AG04449 (cell line): Measurements from ENCODE around the gene RHBG.

Experiments
- CTCF ChIA-PET: fragments of 350-600 bp; formaldehyde crosslinking; extraction: SDS; loops from one replicate; lab custom pipeline; 2021; ENCODE audit warnings: antibody characterized with exemption; lab: Yijun Ruan, JAX
- POLR2A ChIA-PET: fragments of 400-600, 350-600 bp; formaldehyde crosslinking; extraction: SDS; loops from one replicate; lab custom pipeline; 2020; ENCODE audit warnings: antibody characterized with exemption, inconsistent platforms; lab: Yijun Ruan, JAX
- DNase-seq: peaks from one replicate; pipeline ENCODE4 v3.0.0-alpha.2; 2010; ENCODE audit warnings: low read depth, low spot score
- H3K4me3 ChIP-seq: 2 replicates; pipeline ENCODE4 v1.5.1; 2011; ENCODE audit warnings: low read depth, mild to moderate bottlenecking, control low read depth, low read length
- TF ChIP-seq, protein P1 (sequence below): IDR thresholded peaks from one replicate; pipeline ENCODE4 v1.5.1; 2011; ENCODE audit warnings: mild to moderate bottlenecking, moderate library complexity, low read length, control low read depth, inconsistent platforms; ENCODE audit not compliant: insufficient read depth; ENCODE audit errors: missing control alignments

RHBG gene

GRCh38 chr1:156383023-156383422, 14.0 kb downstream of the RHBG start:
- DNase-seq, result no peak

GRCh38 chr1:156384007-156384406, 15.0 kb downstream of the RHBG start:
- TF ChIP-seq, protein P1, sequence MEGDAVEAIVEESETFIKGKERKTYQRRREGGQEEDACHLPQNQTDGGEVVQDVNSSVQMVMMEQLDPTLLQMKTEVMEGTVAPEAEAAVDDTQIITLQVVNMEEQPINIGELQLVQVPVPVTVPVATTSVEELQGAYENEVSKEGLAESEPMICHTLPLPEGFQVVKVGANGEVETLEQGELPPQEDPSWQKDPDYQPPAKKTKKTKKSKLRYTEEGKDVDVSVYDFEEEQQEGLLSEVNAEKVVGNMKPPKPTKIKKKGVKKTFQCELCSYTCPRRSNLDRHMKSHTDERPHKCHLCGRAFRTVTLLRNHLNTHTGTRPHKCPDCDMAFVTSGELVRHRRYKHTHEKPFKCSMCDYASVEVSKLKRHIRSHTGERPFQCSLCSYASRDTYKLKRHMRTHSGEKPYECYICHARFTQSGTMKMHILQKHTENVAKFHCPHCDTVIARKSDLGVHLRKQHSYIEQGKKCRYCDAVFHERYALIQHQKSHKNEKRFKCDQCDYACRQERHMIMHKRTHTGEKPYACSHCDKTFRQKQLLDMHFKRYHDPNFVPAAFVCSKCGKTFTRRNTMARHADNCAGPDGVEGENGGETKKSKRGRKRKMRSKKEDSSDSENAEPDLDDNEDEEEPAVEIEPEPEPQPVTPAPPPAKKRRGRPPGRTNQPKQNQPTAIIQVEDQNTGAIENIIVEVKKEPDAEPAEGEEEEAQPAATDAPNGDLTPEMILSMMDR, result no peak
- CTCF ChIA-PET, result interaction anchor here (0.7 to 20.2 kb wide), 23 partner anchors 9 to 297 kb away, joined by 3 to 712 read pairs (median 39); partner anchors contain the start of genes HAPLN2, MEF2D and RHBG
- POLR2A ChIA-PET, result no interaction called here
- DNase-seq, result no peak
- H3K4me3 ChIP-seq, result no peak overlapping the region

More at GRCh38 chr1:156383023-156383422, 14.0 kb downstream of the RHBG start:
- ChIA-PET POLR2A (no interaction called here), CTCF (interaction anchor here (0.6 to 20.2 kb wide), 25 partner anchors 9 to 266 kb away, joined by 3 to 712 read pairs (median 4); partner anchors contain the start of genes MEF2D and RHBG)
- no peak overlapping the region for H3K4me3 ChIP-seq
- TF ChIP-seq, protein P1, result peak; percentile 93

DNA sequence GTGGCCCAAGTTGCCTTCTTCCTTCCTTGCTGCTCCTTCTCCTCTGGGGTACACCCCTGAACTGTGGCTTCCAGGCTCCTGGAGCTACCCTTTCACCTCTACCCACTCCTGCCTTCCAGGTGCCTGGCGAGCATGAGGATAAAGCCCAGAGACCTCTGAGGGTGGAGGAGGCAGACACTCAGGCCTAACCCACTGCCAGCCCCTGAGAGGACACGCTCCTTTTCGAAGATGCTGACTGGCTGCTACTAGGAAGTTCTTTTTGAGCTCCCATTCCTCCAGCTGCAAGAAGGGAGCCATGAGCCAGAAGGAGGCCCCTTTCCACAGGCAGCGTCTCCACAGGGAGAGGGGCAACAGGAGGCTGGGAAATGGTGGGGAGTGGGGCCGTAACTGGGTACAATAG, 15.6 kb downstream of the RHBG start:
- ChIA-PET POLR2A (no interaction called here), CTCF (interaction anchor here (0.7 to 20.2 kb wide), 30 partner anchors 9 to 311 kb away, joined by 3 to 712 read pairs (median 22); partner anchors contain the start of genes HAPLN2, MEF2D, NAXE and RHBG)
- TF ChIP-seq, protein P1, result no peak
- no peak for DNase-seq
- H3K4me3 ChIP-seq, result no peak overlapping the region

- CTCF ChIA-PET, result interaction anchor here (0.6 to 20.2 kb wide), 58 partner anchors 12 to 482 kb away, joined by 3 to 712 read pairs (median 7); partner anchors contain the start of genes GPATCH4, HAPLN2, MEF2D and NAXE
- POLR2A ChIA-PET, result interaction anchor here (0.6 to 1.2 kb wide), 5 partner anchors 10 to 223 kb away, joined by 3 to 9 read pairs (median 3); no protein-coding TSS in a partner anchor
- no peak overlapping the region for H3K4me3 ChIP-seq
- DNase-seq, result peak; percentile 16
- TF ChIP-seq, protein P1, result peak; percentile 84
These were observed 16.6 kb downstream of the RHBG start for GRCh38 chr1:156385534-156386031.

DNA sequence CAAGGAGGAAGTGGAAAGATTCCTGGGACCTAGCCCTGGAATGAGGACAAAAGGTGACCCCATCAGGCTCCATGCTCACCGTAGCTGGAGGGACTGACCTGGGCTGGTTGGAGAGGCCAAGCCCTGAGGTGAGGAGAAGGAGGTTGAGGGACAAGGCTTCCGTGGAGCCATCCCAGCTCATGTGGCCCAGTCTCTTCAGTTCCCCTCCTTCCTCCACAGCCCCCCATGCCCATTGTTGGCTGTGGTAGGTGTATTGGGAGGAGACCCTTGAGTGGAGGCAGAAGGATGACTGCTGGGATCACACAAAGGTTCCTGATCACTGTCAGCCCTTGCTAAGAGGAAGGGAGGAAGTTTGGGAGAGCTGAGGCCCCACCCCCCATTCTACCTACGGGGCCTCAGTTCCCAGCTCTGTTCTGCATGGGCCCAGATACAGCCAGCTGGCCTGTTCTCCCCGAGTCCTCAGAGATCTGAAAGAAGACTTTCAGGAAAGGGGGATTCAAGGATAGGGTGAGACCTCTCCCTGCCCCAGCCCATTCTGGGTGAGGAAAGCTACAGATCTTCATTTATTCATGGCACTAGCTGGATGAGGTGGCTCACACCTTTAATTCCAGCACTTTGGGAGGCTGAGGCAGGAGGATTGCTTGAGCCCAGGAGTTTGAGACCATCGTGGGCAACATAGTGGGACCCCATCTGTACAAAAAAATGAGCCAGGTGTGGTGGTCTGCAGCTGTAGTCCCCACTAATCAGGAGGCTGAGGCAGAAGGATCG, 17.3 kb downstream of the RHBG start:
- no peak overlapping the region for H3K4me3 ChIP-seq
- DNase-seq, result no peak
- CTCF ChIA-PET, result interaction anchor here (0.6 to 20.2 kb wide), 60 partner anchors 12 to 482 kb away, joined by 3 to 712 read pairs (median 6); partner anchors contain the start of genes GPATCH4, HAPLN2, MEF2D and NAXE
- POLR2A ChIA-PET, result interaction anchor here (0.5 to 1.2 kb wide), 6 partner anchors 11 to 222 kb away, joined by 3 to 9 read pairs (median 3); no protein-coding TSS in a partner anchor
- TF ChIP-seq, protein P1, result no peak
